T-cell (primary cell): ENCODE results near the gene STXBP1. TPM values are rescaled to one million over a fixed set of nuclear protein-coding genes. Genes with fewer than 3 reads are reported as not detected.

Source experiments
- ATAC-seq, 4 experiments: fragments of 200-7000 bp in 3 of 4; fragments of 150-1000 bp in 1 of 4; cut with Tn5 transposase; replicated peaks in 1 of 4; 1 replicate in 3 of 4; 2 replicates in 1 of 4; pipeline ENCODE4 v1.10.0; 2021; ENCODE audit warnings: moderate library complexity in 3 of 4, mild to moderate bottlenecking in 2 of 4, moderate number of reproducible peaks in 1 of 4
- CTCF ChIA-PET, 2 donors: fragments of 300-600 bp; sonication (Branson Sonifier 250); formaldehyde crosslinking; loops; one replicate each; lab custom pipeline; 2022; ENCODE audit warnings: antibody characterized with exemption in 2 of 2; lab: Charles Lee
- POLR2A ChIA-PET, 2 donors: fragments of 300-600 bp; sonication (Branson Sonifier 250); formaldehyde crosslinking; loops; one replicate each; lab custom pipeline; 2022; ENCODE audit warnings: antibody characterized with exemption in 2 of 2; lab: Charles Lee
- DNase-seq, 35 experiments: peaks; one replicate each; pipeline versions ENCODE4 v3.0.0 to v3.0.0-alpha.2; 2013 to 2023
- H3K27ac ChIP-seq: one replicate; pipeline ENCODE4 v1.5.1; 2013; ENCODE audit warnings: low read length
- H3K27me3 ChIP-seq, 2 experiments: replicated peaks in 1 of 2; 1 replicate in 1 of 2; 2 replicates in 1 of 2; pipeline versions ENCODE4 v1.6.1 to v1.7.0; 2013; ENCODE audit warnings: low read length in 1 of 2, mixed read lengths in 1 of 2; ENCODE audit not compliant: control insufficient read depth in 2 of 2, insufficient read depth in 2 of 2; ENCODE audit errors: extremely low read depth in 1 of 2
- H3K36me3 ChIP-seq, 2 donors: 1 replicate in 1 of 2; 2 replicates in 1 of 2; pipeline versions ENCODE4 v1.6.1 to v1.7.0; 2013; ENCODE audit warnings: low read length in 1 of 2; ENCODE audit not compliant: control insufficient read depth in 2 of 2, insufficient read depth in 1 of 2; ENCODE audit errors: extremely low read depth in 1 of 2
- H3K4me1 ChIP-seq, 2 experiments: 1 replicate in 1 of 2; 2 replicates in 1 of 2; pipeline versions ENCODE4 v1.6.1 to v1.7.0; 2013; ENCODE audit warnings: low read length in 2 of 2, mixed read lengths in 1 of 2; ENCODE audit not compliant: insufficient read depth in 2 of 2, control insufficient read depth in 1 of 2; ENCODE audit errors: extremely low read depth in 1 of 2
- H3K4me3 ChIP-seq, 2 donors: 1 replicate in 1 of 2; 2 replicates in 1 of 2; pipeline versions ENCODE4 v1.5.1 to v1.7.0; 2013; ENCODE audit warnings: mild to moderate bottlenecking in 2 of 2, low read length in 1 of 2, moderate library complexity in 1 of 2; ENCODE audit not compliant: control insufficient read depth in 1 of 2; ENCODE audit errors: extremely low read depth in 1 of 2
- H3K9me3 ChIP-seq: 2 replicates; pipeline ENCODE4 v1.7.0; 2013
- H3K27ac Mint-ChIP-seq, 2 donors: one replicate each; pipeline ENCODE4 v1.8.0; 2020 to 2021; ENCODE audit warnings: mild to moderate bottlenecking in 2 of 2, mixed read lengths in 2 of 2
- H3K27me3 Mint-ChIP-seq, 2 donors: one replicate each; pipeline ENCODE4 v1.8.0; 2021 to 2022; ENCODE audit warnings: mixed read lengths in 2 of 2
- H3K36me3 Mint-ChIP-seq: one replicate; pipeline ENCODE4 v1.8.0; 2021; ENCODE audit warnings: mixed read lengths
- H3K4me1 Mint-ChIP-seq, 3 donors: one replicate each; pipeline ENCODE4 v1.8.0; 2020 to 2022; ENCODE audit warnings: mixed read lengths in 3 of 3, mild to moderate bottlenecking in 1 of 3
- H3K4me3 Mint-ChIP-seq, 3 donors: one replicate each; pipeline ENCODE4 v1.8.0; 2020 to 2022; ENCODE audit warnings: mild to moderate bottlenecking in 3 of 3, mixed read lengths in 3 of 3, moderate library complexity in 3 of 3
- H3K9me3 Mint-ChIP-seq, 3 donors: one replicate each; pipeline ENCODE4 v1.8.0; 2020 to 2022; ENCODE audit warnings: mixed read lengths in 3 of 3
- WGBS: methylation state at CpG from one replicate; pipeline ENCODE4 v1.1.5; 2013; ENCODE audit warnings: missing lambda C conversion rate; ENCODE audit not compliant: insufficient coverage; 5-methylcytosine and 5-hydroxymethylcytosine counted together
- total RNA-seq, 35 experiments: library from RNA in 6 of 35; stranded (reverse) in 6 of 35; fragments of 120-200 nt in 1 of 35; gene quantifications; one replicate each; pipeline versions ENCODE4 v1.2.1 to v1.2.4 and lab custom pipeline; 2013 to 2026

STXBP1 gene
- total RNA-seq, 5 donors from 2014 or later (not counting 1 experiment from before 2014, with no cell fraction given): 3.8 to 18.2 (median 17.3) TPM

- H3K9me3 ChIP-seq: no peaks in the 10 kb centered on the region
- Mint-ChIP-seq H3K4me1 (no peaks in the 10 kb centered on the region), H3K27me3 (peaks cover 0 to 2% of the 10 kb centered on the region in 2 donors), H3K36me3 (no peaks in the 10 kb centered on the region), H3K9me3 (no peaks in the 10 kb centered on the region), H3K27ac (no peak overlapping the region), H3K4me3 (no peak overlapping the region)
- H3K27me3 ChIP-seq: peaks cover 2 to 12% of the 10 kb centered on the region in 2 experiments
- no peak overlapping the region for H3K27ac ChIP-seq
- ATAC-seq: no peak
- WGBS: 52% methylated on average over 2 of the region's 10 CpGs
- ChIA-PET CTCF (no interaction called here), POLR2A (no interaction called here)
- H3K4me3 ChIP-seq: no peak overlapping the region
- H3K36me3 ChIP-seq: no peaks in the 10 kb centered on the region
- no peak for DNase-seq
- no peaks in the 10 kb centered on the region for H3K4me1 ChIP-seq
Observed at GRCh38 chr9:127642082-127642740, 30.1 kb downstream of the STXBP1 start.

- ChIA-PET POLR2A (no interaction called here), CTCF (no interaction called here)
- Histone ChIP-seq H3K9me3 (no peaks in the 10 kb centered on the region), H3K4me1 (no peaks in the 10 kb centered on the region), H3K4me3 (no peak overlapping the region), H3K27me3 (peaks cover 2 to 12% of the 10 kb centered on the region in 2 experiments), H3K27ac (no peak overlapping the region), H3K36me3 (no peaks in the 10 kb centered on the region)
- no peak overlapping the region for H3K27ac Mint-ChIP-seq
- no peaks in the 10 kb centered on the region for H3K4me1 Mint-ChIP-seq
- H3K36me3 Mint-ChIP-seq: no peaks in the 10 kb centered on the region
- H3K4me3 Mint-ChIP-seq: no peak overlapping the region
- H3K9me3 Mint-ChIP-seq: no peaks in the 10 kb centered on the region
- 83% methylated on average over 3 of the region's 8 CpGs for WGBS
- DNase-seq: no peak
- H3K27me3 Mint-ChIP-seq: peaks cover 0 to 2% of the 10 kb centered on the region in 2 donors
- no peak for ATAC-seq
Observed at GRCh38 chr9:127644146-127644827, 32.2 kb downstream of the STXBP1 start.

- Histone ChIP-seq H3K36me3 (no peaks in the 10 kb centered on the region), H3K9me3 (no peaks in the 10 kb centered on the region), H3K27ac (no peak overlapping the region), H3K4me3 (no peak overlapping the region), H3K4me1 (no peaks in the 10 kb centered on the region), H3K27me3 (peaks cover 2 to 15% of the 10 kb centered on the region in 2 experiments)
- H3K27ac Mint-ChIP-seq: no peak overlapping the region
- ATAC-seq (no peak), DNase-seq (no peak)
- CTCF ChIA-PET: no interaction called here
- no peak overlapping the region for H3K4me3 Mint-ChIP-seq
- no peaks in the 10 kb centered on the region for H3K4me1 Mint-ChIP-seq
- peaks cover 0 to 2% of the 10 kb centered on the region in 2 donors for H3K27me3 Mint-ChIP-seq
- H3K9me3 Mint-ChIP-seq: no peaks in the 10 kb centered on the region
- POLR2A ChIA-PET: no interaction called here
- WGBS: no CpG with 5 or more reads among the region's 4 CpGs
- H3K36me3 Mint-ChIP-seq: no peaks in the 10 kb centered on the region
Observed at GRCh38 chr9:127644943-127645342, 32.9 kb downstream of the STXBP1 start.

- Mint-ChIP-seq H3K27ac (no peak overlapping the region), H3K4me1 (no peaks in the 10 kb centered on the region), H3K9me3 (no peaks in the 10 kb centered on the region), H3K36me3 (no peaks in the 10 kb centered on the region), H3K27me3 (peaks cover 0 to 2% of the 10 kb centered on the region in 2 donors), H3K4me3 (no peak overlapping the region)
- ATAC-seq: no peak
- WGBS: 89% methylated on average over 3 of the region's 3 CpGs
- no peak overlapping the region for H3K27ac ChIP-seq
- POLR2A ChIA-PET: no interaction called here
- H3K36me3 ChIP-seq: no peaks in the 10 kb centered on the region
- H3K4me1 ChIP-seq: no peaks in the 10 kb centered on the region
- no peak overlapping the region for H3K4me3 ChIP-seq
- CTCF ChIA-PET: no interaction called here
- H3K27me3 ChIP-seq: peaks cover 0 to 17% of the 10 kb centered on the region in 2 experiments
- no peak for DNase-seq
- H3K9me3 ChIP-seq: no peaks in the 10 kb centered on the region
Observed at GRCh38 chr9:127647451-127647850, 35.4 kb downstream of the STXBP1 start.

- no peak overlapping the region for H3K27ac Mint-ChIP-seq
- no peak for ATAC-seq
- CTCF ChIA-PET: no interaction called here
Observed at GRCh38 chr9:127650518-127650917, 38.4 kb downstream of the STXBP1 start.

GRCh38 chr9:127651697-127652610 is 39.9 kb downstream of the STXBP1 start:
- Mint-ChIP-seq H3K36me3 (peaks cover 5% of the 10 kb centered on the region), H3K4me1 (no peaks in the 10 kb centered on the region), H3K9me3 (no peaks in the 10 kb centered on the region), H3K4me3 (no peak overlapping the region), H3K27ac (no peak overlapping the region), H3K27me3 (no peaks in the 10 kb centered on the region)
- H3K36me3 ChIP-seq: no peaks in the 10 kb centered on the region
- peaks cover 0 to 5% of the 10 kb centered on the region in 2 experiments for H3K27me3 ChIP-seq
- H3K4me1 ChIP-seq: no peaks in the 10 kb centered on the region
- DNase-seq (no peak), ATAC-seq (no peak)
- WGBS: 75% methylated on average over 2 of the region's 9 CpGs
- ChIA-PET POLR2A (no interaction called here), CTCF (interaction anchor here in 1 of 2 donors (0.6 kb wide), 1 partner anchor 432 kb away, joined by 4 read pairs; no protein-coding TSS in a partner anchor)
- H3K9me3 ChIP-seq: no peaks in the 10 kb centered on the region
- no peak overlapping the region for H3K4me3 ChIP-seq
- no peak overlapping the region for H3K27ac ChIP-seq

More at GRCh38 chr9:127650518-127650917, 38.4 kb downstream of the STXBP1 start:
- POLR2A ChIA-PET: no interaction called here
- no peaks in the 10 kb centered on the region for H3K27me3 Mint-ChIP-seq
- Histone ChIP-seq H3K27me3 (peaks cover 0 to 7% of the 10 kb centered on the region in 2 experiments), H3K36me3 (no peaks in the 10 kb centered on the region), H3K4me1 (no peaks in the 10 kb centered on the region), H3K9me3 (no peaks in the 10 kb centered on the region), H3K4me3 (no peak overlapping the region), H3K27ac (no peak overlapping the region)
- H3K9me3 Mint-ChIP-seq: no peaks in the 10 kb centered on the region
- H3K4me1 Mint-ChIP-seq: no peaks in the 10 kb centered on the region
- WGBS: no CpG with 5 or more reads among the region's 3 CpGs
- H3K4me3 Mint-ChIP-seq: no peak overlapping the region
- no peak for DNase-seq
- peaks cover 5% of the 10 kb centered on the region for H3K36me3 Mint-ChIP-seq
